ENCODE results near the gene TGM6.
A peak's percentile ranks its signal among the peaks of the same experiment; 100 is the strongest.
"Not testable (repeated sequence)": the region's sequence is repeated elsewhere in the genome, so short reads cannot be mapped to it uniquely, and the experiment has no call there.

The TGM6 gene

GRCh38 chr20:2400290-2400689, 19.6 kb downstream of the TGM6 start:
- no peak for DNase-seq

- DNase-seq = no peak
These were observed 20.8 kb downstream of the TGM6 start for GRCh38 chr20:2401527-2401926.

- no peak for DNase-seq
These were observed 21.7 kb downstream of the TGM6 start for GRCh38 chr20:2402271-2402980.

- DNase-seq = no peak
These were observed 22.8 kb downstream of the TGM6 start for GRCh38 chr20:2403291-2404052.

DNA sequence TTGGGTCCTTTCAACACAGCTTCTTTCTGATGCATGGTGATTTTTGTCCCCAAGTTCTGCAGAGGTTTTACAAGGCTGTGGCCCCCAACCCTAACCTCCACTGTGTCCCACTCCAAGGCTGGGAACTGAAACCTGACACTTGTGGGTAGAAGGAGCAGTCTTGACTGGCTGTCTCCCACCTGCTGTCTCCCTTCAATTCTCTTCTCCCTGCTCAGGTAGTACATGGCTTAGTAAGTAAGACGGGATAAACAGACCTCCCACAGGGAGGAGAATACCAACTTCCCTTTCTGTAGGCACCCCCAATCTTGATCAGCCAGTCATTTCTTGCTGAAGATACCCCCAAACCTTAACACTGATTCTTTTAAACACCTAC, 25.0 kb downstream of the TGM6 start:
- DNase-seq = no peak

DNA sequence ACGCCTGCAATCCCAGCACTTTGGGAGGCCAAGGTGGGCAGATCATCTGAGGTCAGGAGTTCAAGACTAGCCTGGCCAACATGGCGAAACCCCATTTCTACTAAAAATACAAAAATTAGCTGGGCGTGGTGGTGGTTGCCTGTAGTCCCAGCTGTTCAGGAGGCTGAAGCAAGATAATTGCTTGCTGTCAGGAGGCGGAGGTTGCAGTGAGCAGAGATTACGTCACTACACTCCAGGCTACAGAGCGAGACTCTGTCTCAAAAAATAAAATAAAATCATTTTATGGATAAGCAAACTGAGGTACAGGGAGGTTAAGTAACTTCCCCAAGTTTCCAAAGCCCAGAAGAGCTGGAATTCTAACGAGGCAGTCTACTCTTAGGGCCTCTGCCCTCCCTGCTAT, 26.7 kb downstream of the TGM6 start:
- DNase-seq = not testable (repeated sequence)

DNA sequence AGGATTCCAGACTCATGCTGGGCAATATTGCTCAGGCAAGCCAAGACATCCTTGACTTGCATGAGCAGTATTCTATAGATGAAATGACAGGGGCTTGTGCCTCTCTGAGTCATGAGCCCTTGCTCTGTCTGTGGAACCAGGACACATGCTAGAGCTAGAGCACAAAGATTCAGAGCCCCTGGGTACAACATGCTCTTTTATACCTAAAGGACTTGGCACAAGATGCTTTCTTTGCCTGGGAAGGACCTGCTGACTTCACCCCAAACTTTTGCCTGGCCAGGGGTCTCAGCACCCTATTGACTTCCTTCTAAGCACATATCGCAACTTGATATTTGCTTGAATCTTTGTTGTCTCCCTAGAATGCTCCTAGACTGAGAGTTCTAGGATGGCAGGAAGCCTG, 27.4 kb downstream of the TGM6 start:
- DNase-seq = no peak

DNA sequence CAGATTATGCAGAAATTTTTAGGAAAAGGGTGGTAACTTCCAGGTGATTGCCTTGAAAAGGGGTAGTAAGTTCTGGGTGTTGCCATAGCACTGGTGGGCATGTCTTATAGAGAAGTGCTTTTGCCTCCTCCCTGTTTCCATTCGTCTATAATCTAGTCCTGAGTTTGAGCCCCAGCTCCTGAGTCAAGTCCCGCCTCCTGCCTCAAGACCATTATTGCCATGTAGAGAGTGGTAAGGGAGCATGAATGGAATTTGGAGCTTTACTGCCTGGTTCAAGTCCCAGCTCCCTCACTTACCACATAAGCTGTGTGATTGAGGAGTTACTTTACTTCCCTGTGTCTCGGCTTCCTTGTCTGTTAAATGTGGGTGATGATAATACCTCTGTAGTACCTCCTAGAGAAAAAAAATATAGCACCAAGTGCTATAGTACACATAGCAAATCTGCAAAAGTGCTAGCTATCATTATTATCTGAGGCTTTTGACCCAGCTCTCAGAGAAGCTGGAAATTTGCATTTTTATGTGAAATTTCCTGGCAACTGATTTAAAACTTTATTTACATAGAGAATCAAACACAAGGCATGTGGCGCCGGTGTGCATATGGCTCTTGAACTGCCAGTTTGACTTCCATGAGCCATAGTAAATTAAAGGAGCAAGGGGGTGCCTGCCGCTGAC, 36.0 kb downstream of the TGM6 start:
- DNase-seq = no peak

GRCh38 chr20:2417213-2417541, 36.5 kb downstream of the TGM6 start:
- no peak for DNase-seq

DNA sequence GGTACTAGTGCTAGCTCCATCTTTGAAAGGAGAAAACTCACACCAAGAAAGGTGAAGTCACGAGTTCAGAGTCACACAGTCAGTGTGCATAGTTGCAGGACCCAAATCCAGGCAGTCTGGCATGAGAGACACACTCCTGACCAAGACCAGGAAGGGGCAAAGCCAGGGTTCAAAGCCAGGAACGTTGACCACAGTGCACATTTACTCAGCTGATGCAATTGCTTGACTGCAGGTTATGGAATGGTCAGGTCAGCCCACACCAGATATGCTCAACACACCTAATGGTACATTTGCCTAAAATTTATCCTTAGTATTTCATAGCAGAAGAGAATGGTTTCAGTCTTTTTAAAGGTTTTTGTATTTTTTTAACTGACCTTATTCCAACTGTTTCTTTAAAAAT, 37.7 kb downstream of the TGM6 start:
- DNase-seq = no peak

- no peak for DNase-seq
These were observed 39.8 kb downstream of the TGM6 start for GRCh38 chr20:2420510-2420909.

DNA sequence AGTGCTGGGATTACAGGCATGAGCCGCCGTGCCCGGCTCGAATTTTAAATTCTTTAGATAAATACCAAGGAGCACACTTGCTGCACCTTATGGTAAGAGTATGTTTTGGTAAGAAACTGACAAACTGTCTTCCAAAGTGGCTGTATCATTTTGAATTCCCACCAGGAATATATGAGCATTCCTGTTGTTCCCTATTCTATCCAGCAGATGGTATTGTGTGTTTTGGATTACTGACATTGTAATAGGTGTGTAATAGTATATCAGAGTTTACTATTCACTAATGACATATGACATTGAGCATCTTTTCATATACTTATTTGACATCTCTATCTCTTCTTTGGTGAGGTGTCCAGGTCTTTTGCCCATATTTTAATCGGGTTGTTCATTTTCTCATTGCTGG, 40.5 kb downstream of the TGM6 start:
- no peak for DNase-seq

GRCh38 chr20:2429051-2429450, 48.4 kb downstream of the TGM6 start:
- DNase-seq = no peak

- DNase-seq = no peak
These were observed 49.8 kb downstream of the TGM6 start for GRCh38 chr20:2430538-2430937.

DNA sequence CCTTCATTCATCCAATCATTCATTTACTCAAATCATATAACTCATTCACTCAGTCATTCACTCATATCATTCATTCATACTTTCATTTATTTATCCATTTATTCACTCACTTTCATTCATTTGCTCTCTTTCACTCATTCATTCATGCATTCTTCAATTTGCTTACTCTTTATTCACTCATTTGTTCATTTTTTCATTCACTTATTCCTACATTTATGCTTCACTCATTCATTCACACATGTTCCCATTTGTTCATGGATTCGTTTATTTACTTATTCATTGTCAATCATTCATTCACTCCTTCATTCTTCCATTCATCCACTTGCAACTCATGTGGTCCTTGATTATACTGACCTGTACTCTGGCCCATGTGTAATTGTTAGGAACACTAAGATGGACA, 50.5 kb downstream of the TGM6 start:
- no peak for DNase-seq

GRCh38 chr20:2446845-2447244, 66.1 kb downstream of the TGM6 start:
- no peak for DNase-seq

DNA sequence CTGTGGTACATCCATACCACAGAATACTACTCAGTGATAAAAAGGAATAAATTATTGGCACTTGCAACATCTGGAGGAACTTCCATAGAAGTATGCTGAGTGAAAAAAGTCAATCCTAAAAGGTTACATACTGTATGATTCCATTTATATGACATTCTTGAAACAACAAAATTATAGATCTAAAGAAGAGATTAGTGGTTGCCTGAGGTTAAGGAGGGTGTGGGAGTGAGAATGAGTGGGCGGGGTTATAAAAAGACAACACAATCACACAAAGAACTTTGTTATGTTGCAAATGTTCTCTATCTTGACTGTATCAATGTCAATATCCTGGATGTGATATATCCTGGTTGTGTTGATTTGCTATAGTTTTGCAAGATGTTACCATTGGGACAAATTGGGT, 68.7 kb downstream of the TGM6 start:
- DNase-seq = no peak

- no peak for DNase-seq
These were observed 70.7 kb downstream of the TGM6 start for GRCh38 chr20:2451422-2451821.

DNA sequence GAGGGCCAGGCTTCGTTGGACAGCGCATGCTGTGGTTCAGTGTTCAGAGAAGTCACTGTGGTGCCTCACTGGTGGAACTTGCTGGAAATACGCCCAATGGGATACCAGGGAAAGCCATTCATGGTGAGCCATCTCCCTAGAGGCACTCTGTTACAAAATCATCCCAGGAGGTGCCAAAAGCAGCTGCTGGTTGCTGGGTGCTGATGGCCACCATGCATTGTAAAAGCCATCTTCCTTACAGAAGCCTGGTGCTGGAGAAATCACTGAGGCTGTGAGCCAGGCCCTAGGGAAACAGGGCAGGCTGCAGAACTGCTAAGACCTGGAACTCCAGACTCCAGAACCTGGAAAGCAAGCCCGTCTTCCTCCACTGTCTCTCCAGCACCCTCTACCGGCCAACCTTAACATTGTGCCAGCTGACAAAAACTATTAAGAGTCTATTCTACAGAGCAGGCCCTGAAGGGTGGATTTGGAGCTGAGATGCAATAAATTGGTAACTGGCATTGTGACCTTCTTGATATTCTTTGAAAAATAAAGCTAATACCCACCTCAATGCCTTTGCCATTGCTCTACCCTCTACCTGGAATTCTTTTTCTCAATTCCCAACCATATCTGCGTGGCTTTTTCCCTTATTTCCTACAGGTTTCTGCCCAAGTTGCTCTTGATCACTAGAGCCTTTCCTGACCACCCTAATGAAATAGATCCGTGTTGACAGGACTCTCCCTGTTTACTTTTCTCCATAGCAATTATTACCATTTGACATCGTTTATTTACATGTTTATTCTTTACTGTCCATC, 71.4 kb downstream of the TGM6 start:
- DNase-seq = peak; percentile 22 to 23

DNA sequence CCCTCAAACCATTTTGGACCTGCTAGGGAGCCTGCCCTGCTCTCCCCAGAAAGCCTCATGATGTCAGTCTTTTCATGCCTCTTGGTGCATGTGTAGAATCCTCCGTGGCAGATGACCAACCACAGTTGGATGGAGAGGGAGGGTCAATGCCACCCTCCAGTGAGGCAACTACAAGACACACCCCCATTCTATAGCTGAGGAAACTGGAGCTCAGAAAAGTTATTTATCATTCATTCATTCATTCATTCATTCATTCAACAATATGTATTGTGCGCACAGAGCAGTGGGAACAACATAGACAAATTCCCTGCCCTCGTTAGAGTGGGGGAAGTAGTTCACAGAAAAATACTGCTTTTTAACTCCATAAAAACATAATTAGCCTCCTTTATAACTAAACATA, 73.1 kb downstream of the TGM6 start:
- DNase-seq = no peak

DNA sequence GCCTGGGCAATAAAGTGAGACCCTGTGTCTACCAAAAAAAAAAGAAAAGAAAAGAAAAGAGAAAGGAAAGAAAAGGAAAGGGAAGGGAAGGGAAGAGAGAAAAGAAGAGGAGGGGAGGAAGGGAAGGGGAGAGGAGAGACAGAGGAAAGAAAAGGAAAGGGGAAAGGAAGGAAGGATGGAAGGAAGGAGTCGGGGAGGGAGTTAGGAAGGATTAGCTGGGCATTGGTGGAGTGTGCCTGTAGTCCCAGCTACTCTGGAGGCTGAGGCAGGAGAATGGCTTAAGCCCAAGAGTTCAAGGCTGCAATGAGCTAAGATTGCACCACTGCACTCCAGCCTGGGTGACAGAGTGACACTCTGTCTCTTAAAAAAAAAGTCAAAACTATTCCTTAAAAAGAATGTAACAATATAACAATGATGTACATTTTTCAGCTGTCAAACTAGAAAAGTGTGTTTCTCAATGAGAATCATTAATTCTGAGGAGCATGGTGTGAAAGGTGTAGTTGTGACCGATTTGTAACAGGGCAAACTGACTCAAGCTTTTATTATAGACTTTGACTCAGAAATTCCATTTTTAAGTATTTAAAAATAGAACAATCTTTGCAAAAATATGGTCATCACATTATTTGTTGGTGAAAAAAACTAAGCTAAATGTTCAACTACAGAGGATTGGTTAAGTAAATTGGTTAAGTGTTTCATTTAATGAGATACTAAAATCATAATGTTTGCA, 75.2 kb downstream of the TGM6 start:
- no peak for DNase-seq

- no peak for DNase-seq
These were observed 78.3 kb downstream of the TGM6 start for GRCh38 chr20:2458919-2459499.

Measured in NCI-H187 (cell line).